GM19328 (cell line): Measurements from ENCODE around the gene FAM120B.
A peak's percentile ranks its signal among the peaks of the same experiment; 100 is the strongest.

Experiments
- ATAC-seq: cut with Tn5 transposase; IDR thresholded peaks from one replicate; pipeline ENCODE4 v1.9.1; 2021; ENCODE audit warnings: mild to moderate bottlenecking, moderate library complexity; ENCODE audit not compliant: unreplicated experiment

FAM120B gene

GRCh38 chr6:170286246-170286933 lies 20.2 kb upstream of the FAM120B start:
- no peak for ATAC-seq

GRCh38 chr6:170286934-170287265 lies 19.7 kb upstream of the FAM120B start:
- ATAC-seq: no peak

DNA sequence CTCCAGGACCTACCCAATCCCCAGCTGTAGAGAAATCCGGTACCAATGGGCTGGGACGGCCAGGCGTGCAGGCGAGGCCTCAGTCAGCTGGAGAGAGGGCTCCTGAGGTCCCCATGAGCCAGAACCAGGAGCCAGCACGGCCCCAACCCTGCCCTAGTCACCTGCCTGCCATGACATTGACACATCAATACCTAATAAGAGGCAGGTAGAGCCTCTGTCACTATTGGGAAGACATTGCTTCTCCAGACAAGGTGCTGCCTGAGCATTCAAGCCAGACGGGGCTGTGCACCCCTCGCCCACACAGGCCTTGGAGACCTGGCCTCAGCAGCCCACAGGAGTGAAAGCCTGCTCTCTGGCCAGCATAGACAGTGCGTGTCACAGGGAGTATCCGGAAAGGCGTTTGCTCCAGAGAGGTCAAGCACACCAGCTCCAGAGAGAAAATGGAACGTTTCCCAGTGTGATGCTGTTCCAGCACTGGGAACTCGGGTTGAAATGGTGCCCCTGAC lies 19.1 kb upstream of the FAM120B start:
- ATAC-seq: no peak

GRCh38 chr6:170288091-170288631 lies 18.4 kb upstream of the FAM120B start:
- no peak for ATAC-seq

DNA sequence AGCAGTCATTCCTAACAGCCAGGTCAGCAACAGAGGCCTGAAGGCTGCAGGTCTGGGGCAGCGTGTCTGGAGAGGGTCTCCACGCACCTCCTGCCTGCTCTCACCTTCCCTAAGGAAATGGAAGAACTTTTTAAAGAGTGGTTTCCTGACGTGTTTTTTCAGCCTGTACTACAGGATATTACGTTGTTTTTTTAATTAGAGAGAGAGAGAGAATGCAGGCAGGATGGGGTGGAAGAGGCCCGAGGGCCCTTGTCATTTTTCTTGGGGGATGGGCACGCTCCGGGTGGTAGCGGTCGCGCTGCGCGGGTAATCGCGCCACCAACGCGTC lies 17.7 kb upstream of the FAM120B start:
- no peak for ATAC-seq

DNA sequence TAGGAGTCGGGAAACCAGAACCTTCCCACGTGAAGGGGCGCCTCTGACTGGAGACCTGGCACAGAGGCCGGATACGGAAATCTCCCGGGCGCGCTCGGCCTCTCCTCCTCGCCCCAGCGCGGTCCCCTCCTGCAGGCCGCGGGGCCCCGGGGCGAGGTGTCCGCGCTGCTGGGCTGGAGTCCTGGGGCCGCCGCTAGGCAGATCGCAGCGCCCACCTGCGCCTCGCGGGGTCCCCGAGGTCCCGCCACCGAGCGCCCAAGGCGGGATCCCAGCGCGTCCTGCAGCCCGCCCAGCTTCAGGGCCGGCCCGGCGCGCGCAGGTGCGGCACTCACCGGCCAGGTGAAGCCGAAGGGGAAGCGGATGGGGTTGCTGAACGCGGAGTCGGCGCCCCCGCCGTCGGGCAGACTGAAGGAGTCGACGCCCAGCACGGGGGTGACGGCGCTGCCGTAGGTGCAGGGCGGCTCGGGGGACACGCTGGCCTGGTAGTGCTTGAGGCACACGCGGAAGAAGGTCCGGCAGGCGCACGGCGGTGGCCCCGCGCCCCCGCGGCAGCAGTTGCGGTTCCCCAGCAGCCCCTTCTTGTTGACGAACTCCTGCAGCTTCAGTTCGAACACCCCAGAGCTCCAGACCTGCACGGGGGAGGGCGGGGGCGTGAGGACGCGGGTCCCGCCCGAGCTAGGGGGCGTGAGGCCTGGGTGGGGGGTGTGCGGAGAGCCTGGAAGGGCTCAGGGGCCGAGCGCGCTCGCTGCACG lies 17.2 kb upstream of the FAM120B start:
- no peak for ATAC-seq

- ATAC-seq: no peak
These were observed 16.6 kb upstream of the FAM120B start for GRCh38 chr6:170289951-170290295.

DNA sequence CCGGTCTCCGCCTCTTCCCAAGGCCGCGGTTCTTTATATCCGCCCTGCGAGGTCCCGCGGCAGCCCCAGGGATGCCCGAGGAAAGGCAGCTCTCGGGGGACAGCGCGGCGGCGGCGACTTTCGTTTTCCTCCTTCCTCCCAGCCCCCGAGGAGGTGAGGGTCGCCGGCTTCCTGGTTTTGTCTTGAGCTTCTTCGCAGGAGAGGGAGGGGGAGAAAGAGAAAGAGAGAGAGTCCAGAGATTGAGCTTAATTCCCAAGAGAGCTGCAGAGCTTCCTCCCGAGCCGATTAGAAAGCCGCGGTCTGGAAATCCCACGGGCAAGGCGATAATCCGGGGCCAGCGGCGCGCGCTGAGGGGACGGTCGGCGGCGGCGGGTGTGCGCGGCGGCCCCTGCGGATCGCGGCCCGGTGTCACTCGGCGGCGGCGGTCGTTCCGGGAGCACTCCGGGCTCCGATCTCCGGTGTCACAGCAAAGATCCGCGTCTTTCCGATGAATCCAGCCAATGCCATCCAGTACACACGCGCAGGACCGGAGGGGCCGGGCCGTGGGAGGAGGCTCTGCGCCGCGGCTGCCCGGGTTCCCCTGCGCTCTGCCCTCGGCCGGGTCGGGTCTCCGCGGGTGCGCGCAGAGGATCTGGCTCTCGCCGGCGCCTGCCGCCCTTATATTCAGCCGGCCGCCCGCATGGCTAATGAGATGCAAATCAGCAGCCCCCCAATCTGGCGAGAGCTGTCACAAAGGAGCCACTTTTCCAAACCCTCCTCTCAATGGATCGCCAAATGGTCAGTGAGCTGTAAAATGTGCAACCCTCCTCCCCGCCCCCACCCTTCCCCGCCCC lies 16.0 kb upstream of the FAM120B start, which contains the start of gene DLL1:
Gene DLL1 (minus strand): TSS at position 783 of the 833 bp plus-strand sequence. CDS start 939 bp downstream, outside the sequence.
- no peak for ATAC-seq

GRCh38 chr6:170291271-170292110 lies 15.1 kb upstream of the FAM120B start:
- ATAC-seq: no peak

- ATAC-seq: no peak
These were observed 14.5 kb upstream of the FAM120B start for GRCh38 chr6:170292111-170292406.

DNA sequence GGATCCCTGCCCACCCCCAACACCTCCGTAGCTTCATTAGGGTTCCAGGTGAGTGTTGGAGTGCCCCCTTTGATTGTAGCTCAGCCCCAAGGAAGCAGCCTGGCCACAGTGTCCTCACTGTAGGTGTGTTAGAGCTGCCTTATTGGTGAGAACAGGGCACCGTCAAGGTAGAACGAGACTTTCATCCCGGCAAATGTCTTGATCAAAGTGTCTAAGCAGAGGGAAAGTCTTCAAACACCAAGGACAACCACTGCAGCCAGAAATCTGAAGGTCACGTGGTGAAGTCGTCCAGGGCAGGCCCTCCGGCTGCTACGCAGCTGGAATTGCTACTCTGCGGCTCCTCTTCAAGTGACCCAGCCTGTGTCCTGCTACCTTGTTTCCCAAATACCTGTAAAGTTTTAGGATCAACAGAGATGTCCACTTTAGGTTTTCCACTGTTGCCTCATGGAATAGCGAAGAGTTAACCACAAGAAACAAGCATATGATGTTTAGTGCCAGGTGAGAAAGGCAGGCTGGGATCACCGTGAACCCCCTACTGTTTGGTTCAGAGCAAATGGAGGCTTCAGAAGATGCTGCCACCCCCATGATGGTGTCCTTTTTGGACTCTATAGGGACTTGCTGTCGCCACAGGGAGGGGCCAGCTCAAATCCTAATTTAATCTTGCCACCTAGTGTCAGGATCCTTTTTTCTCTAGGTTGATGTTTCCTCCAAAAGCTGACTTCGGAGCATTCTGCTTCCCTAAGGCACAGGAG lies 14.0 kb upstream of the FAM120B start:
- no peak for ATAC-seq

DNA sequence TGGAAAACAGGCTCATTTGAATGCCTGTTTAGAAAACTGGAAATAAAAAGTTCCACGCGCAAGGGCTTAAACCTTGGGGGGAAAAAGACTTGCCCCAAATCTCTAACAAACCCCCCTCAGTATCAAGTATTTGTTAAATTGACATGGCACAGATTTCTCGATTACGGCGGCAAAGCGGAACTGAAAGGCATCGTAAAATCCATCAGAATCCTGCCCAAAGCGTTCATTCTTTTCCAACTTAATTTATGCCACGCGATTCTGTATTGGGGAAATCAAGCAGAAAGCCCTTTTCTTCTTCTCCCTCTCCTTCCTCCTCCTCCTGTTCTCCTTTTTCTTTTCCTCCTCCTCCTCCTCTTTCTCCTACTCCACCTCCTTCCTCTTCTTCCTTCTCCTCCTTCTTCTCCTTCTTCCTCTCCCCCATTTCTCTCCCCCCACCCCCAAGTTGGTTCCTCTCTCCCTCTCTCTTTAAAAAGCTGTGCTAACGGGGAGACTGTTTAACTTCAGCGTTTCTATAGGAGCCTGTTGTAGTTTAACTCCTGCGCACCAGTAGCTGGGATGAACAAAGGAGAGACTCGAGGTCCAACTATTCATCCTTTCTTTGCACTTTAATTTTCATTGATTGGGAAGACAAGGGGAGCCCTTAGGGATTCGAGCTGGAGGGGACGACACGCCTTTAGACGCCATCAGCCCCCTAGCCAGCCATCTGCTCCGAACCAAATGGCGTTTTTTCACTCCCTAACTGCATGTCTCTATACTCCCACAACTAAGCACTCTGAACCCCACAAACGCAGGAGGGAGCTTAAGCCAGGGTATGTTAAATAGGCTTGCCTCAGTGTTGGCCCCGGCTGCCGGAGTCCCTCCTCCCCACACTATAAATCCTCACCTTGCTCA lies 13.0 kb upstream of the FAM120B start:
- ATAC-seq: no peak

- no peak for ATAC-seq
These were observed 12.2 kb upstream of the FAM120B start for GRCh38 chr6:170294298-170294730.

- peak; percentile 4 for ATAC-seq
These were observed 11.6 kb upstream of the FAM120B start for GRCh38 chr6:170294813-170295509.

- peak; percentile 63 for ATAC-seq
These were observed 10.8 kb upstream of the FAM120B start for GRCh38 chr6:170295510-170296422.

- no peak for ATAC-seq
These were observed 10.2 kb upstream of the FAM120B start for GRCh38 chr6:170296423-170296745.
